ENCODE results near the gene CCL28. TPM values are rescaled to one million over a fixed set of nuclear protein-coding genes. Genes with fewer than 3 reads are reported as not detected.

The CCL28 gene
- total RNA-seq, 1 donor from 2014 or later: 0.46 TPM

- no peak for TF ChIP-seq CTCF (IDR thresholded peaks at IDR 0.05; ENCODE audit: unreplicated experiment)
These were observed 35.6 kb downstream of the CCL28 start for GRCh38 chr5:43376496-43377140.

GRCh38 chr5:43371821-43372220 is 40.4 kb downstream of the CCL28 start:
- Mint-ChIP-seq H3K36me3 (ENCODE audit: low read depth, unreplicated experiment) (peaks cover 8% of the 10 kb centered on the region), H3K9me3 (ENCODE audit: unreplicated experiment) (peaks cover 6% of the 10 kb centered on the region), H3K4me1 (ENCODE audit: unreplicated experiment) (no peaks in the 10 kb centered on the region), H3K4me3 (ENCODE audit: unreplicated experiment) (no peak overlapping the region), H3K27me3 (ENCODE audit: unreplicated experiment) (peaks cover 3% of the 10 kb centered on the region), H3K27ac (ENCODE audit: unreplicated experiment) (no peak overlapping the region)
- no peak for DNase-seq (ENCODE audit: low spot score)
- no peak for TF ChIP-seq CTCF (IDR thresholded peaks at IDR 0.05; ENCODE audit: unreplicated experiment)

More at GRCh38 chr5:43376496-43377140, 35.6 kb downstream of the CCL28 start:
- H3K27me3 Mint-ChIP-seq (ENCODE audit: unreplicated experiment): peaks cover 1% of the 10 kb centered on the region
- no peak overlapping the region for H3K4me3 Mint-ChIP-seq (ENCODE audit: unreplicated experiment)
- H3K4me1 Mint-ChIP-seq (ENCODE audit: unreplicated experiment): no peaks in the 10 kb centered on the region
- H3K27ac Mint-ChIP-seq (ENCODE audit: unreplicated experiment): no peak overlapping the region
- no peak for DNase-seq (ENCODE audit: low spot score)
- H3K9me3 Mint-ChIP-seq (ENCODE audit: unreplicated experiment): no peaks in the 10 kb centered on the region
- no peaks in the 10 kb centered on the region for H3K36me3 Mint-ChIP-seq (ENCODE audit: low read depth, unreplicated experiment)

GRCh38 chr5:43370352-43370751 is 41.8 kb downstream of the CCL28 start:
- DNase-seq (ENCODE audit: low spot score): no peak
- Mint-ChIP-seq H3K27ac (ENCODE audit: unreplicated experiment) (no peak overlapping the region), H3K36me3 (ENCODE audit: low read depth, unreplicated experiment) (peaks cover 8% of the 10 kb centered on the region), H3K9me3 (ENCODE audit: unreplicated experiment) (peaks cover 6% of the 10 kb centered on the region), H3K4me3 (ENCODE audit: unreplicated experiment) (no peak overlapping the region), H3K27me3 (ENCODE audit: unreplicated experiment) (peaks cover 3% of the 10 kb centered on the region), H3K4me1 (ENCODE audit: unreplicated experiment) (no peaks in the 10 kb centered on the region)
- no peak for TF ChIP-seq CTCF (IDR thresholded peaks at IDR 0.05; ENCODE audit: unreplicated experiment)

- Mint-ChIP-seq H3K36me3 (ENCODE audit: low read depth, unreplicated experiment) (peaks cover 8% of the 10 kb centered on the region), H3K9me3 (ENCODE audit: unreplicated experiment) (peaks cover 6% of the 10 kb centered on the region), H3K27me3 (ENCODE audit: unreplicated experiment) (peaks cover 3% of the 10 kb centered on the region), H3K4me1 (ENCODE audit: unreplicated experiment) (no peaks in the 10 kb centered on the region), H3K27ac (ENCODE audit: unreplicated experiment) (no peak overlapping the region), H3K4me3 (ENCODE audit: unreplicated experiment) (no peak overlapping the region)
- no peak for DNase-seq (ENCODE audit: low spot score)
- TF ChIP-seq CTCF (IDR thresholded peaks at IDR 0.05; ENCODE audit: unreplicated experiment): no peak
These were observed 42.5 kb downstream of the CCL28 start for GRCh38 chr5:43369651-43370050.

- Mint-ChIP-seq H3K27me3 (ENCODE audit: unreplicated experiment) (peaks cover 3% of the 10 kb centered on the region), H3K4me1 (ENCODE audit: unreplicated experiment) (no peaks in the 10 kb centered on the region), H3K9me3 (ENCODE audit: unreplicated experiment) (peaks cover 6% of the 10 kb centered on the region), H3K27ac (ENCODE audit: unreplicated experiment) (no peak overlapping the region), H3K36me3 (ENCODE audit: low read depth, unreplicated experiment) (peaks cover 8% of the 10 kb centered on the region), H3K4me3 (ENCODE audit: unreplicated experiment) (no peak overlapping the region)
- DNase-seq (ENCODE audit: low spot score): no peak
- no peak for TF ChIP-seq CTCF (IDR thresholded peaks at IDR 0.05; ENCODE audit: unreplicated experiment)
These were observed 44.1 kb downstream of the CCL28 start for GRCh38 chr5:43367909-43368669.
